Body of pancreas (tissue), 4 donors: ENCODE measurements around the gene SCRN2. TPM values are rescaled to one million over a fixed set of nuclear protein-coding genes. Genes with fewer than 3 reads are reported as not detected.

Experiments
- ATAC-seq: fragments of 150-250 bp; one replicate; pipeline ENCODE4 v1.9.1; 2016
- DNase-seq, 4 donors: peaks; one replicate each; pipeline ENCODE4 v3.0.0-alpha.2; 2019
- H3K27ac ChIP-seq, 4 donors: fragments of 200-600 bp; sonication (generic); 1 replicate in 3 of 4; 2 replicates in 1 of 4; pipeline versions ENCODE4 v1.5.1 to v1.6.1; 2016 to 2019; ENCODE audit warnings: mild to moderate bottlenecking in 1 of 4, mixed read lengths in 1 of 4, moderate library complexity in 1 of 4
- H3K27me3 ChIP-seq, 2 donors: fragments of 200-600 bp; sonication (generic); one replicate each; pipeline ENCODE4 v1.6.0; 2016; ENCODE audit warnings: mild to moderate bottlenecking in 1 of 2
- H3K36me3 ChIP-seq, 2 donors: fragments of 200-600 bp; sonication (generic); replicated peaks in 1 of 2; 2 replicates each; pipeline ENCODE4 v1.5.1; 2016; ENCODE audit warnings: low read depth in 2 of 2; ENCODE audit not compliant: insufficient read depth in 1 of 2
- H3K4me1 ChIP-seq: fragments of 200-600 bp; sonication (generic); one replicate; pipeline ENCODE4 v1.6.0; 2016
- H3K4me3 ChIP-seq, 2 donors: fragments of 200-600 bp; sonication (generic); 1 replicate in 1 of 2; 2 replicates in 1 of 2; pipeline ENCODE4 v1.5.1; 2016 to 2019
- H3K9me3 ChIP-seq, 3 donors: fragments of 200-600 bp; sonication (generic); 1 replicate in 2 of 3; 2 replicates in 1 of 3; pipeline ENCODE4 v1.5.1; 2016
- POLR2A ChIP-seq, 3 donors: fragments of 450-650 bp; IDR thresholded peaks; one replicate each; pipeline ENCODE4 v1.6.1; 2016; ENCODE audit warnings: antibody characterized with exemption in 3 of 3, mild to moderate bottlenecking in 2 of 3
- WGBS, 2 donors: methylation state at CpG; one replicate each; pipeline ENCODE4 v1.1.5; 2017; 5-methylcytosine and 5-hydroxymethylcytosine counted together
- intact Hi-C: fragments of 100-400 bp; cut with DNase I; formaldehyde crosslinking; loops from one replicate; pipeline ENCODE4 v1.15.1; 2023
- total RNA-seq, 2 donors: library from RNA; depleted of rRNA; stranded (reverse); fragments of >200 nt; gene quantifications; one replicate each; pipeline ENCODE4 v1.1.0, GENCODE V29; 2016
- TF ChIP-seq, protein P1 (sequence below), 7 experiments: fragments of 450-650 bp in 4 of 7; fragments of 200-600 bp in 3 of 7; sonication (generic) in 3 of 7; IDR thresholded peaks; one replicate each; pipeline ENCODE4 v1.5.1; 2016 to 2019; ENCODE audit warnings: antibody characterized with exemption in 7 of 7

SCRN2 gene
- total RNA-seq, 2 donors from 2014 or later = 37.2 to 45.7 TPM

DNA sequence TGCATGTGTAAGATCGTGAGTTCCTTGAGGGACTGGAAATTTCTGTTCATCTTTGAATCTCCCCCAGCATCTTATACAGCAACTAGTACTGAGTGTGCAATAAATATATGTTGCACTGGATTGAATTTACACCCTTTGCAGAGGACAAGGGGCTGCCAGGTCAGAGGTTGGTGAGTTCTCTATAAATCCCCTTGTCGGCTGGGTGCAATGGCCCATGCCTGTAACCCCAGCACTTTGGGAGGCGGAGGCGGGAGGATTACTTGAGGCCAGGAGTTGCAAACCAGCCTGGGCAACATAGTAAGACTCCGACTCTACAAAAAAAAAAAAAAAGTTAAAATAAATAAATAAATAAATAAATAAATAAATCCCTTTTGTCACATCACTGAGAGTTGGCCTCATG is 19.3 kb upstream of the SCRN2 start:
- no peak for ATAC-seq

DNA sequence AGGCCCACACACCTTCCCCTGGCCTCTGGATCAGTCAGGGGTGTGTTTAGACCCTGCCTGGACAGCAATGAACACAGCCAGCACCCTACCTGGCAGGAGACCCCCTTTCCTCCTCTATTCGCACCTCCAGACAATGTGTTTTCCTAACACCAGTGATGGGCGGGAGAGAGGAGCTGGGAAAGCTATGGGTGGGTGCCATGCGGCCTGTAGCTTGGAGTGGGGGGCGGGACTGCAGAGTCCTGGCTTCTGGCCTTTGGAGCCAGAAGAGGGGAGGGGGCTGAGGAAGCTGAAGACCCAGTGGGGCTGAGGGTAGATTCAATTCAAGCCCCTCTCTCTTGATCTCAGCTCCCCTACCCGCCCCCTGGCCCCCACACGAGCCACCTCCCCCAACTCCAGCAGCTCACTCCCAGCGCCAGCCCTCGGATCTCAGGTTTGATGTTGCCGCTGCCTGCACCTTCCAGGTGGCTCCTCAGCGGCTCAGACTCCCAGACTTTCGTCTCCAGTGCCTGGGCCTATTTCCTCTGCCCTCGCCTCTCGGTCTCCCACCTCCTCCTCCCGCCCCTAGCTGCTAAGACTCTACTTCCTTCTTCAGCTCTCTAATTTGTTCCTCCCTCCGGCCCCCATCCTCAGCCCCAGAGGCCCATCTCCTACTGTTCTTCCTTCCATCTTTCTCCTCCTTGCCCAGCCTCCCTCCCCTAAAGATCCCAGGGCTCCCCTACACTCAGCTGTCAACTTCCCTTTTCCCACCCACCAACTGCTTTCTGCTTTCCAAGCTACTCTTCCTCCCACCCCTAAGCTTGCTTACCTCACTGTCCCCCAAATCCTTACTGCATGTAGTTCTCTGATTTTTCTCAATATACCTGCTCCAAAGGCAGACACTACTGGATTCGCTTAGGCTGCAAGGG is 16.7 kb upstream of the SCRN2 start:
- DNase-seq = no peak
- TF ChIP-seq POLR2A (IDR thresholded peaks at IDR 0.05) = no peak
- TF ChIP-seq, protein P1, sequence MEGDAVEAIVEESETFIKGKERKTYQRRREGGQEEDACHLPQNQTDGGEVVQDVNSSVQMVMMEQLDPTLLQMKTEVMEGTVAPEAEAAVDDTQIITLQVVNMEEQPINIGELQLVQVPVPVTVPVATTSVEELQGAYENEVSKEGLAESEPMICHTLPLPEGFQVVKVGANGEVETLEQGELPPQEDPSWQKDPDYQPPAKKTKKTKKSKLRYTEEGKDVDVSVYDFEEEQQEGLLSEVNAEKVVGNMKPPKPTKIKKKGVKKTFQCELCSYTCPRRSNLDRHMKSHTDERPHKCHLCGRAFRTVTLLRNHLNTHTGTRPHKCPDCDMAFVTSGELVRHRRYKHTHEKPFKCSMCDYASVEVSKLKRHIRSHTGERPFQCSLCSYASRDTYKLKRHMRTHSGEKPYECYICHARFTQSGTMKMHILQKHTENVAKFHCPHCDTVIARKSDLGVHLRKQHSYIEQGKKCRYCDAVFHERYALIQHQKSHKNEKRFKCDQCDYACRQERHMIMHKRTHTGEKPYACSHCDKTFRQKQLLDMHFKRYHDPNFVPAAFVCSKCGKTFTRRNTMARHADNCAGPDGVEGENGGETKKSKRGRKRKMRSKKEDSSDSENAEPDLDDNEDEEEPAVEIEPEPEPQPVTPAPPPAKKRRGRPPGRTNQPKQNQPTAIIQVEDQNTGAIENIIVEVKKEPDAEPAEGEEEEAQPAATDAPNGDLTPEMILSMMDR (IDR thresholded peaks at IDR 0.05) = no peak
- Histone ChIP-seq H3K36me3 (no peaks in the 10 kb centered on the region), H3K4me3 (no peak overlapping the region), H3K27ac (no peak overlapping the region), H3K27me3 (peaks cover 0 to 2% of the 10 kb centered on the region in 2 donors), H3K4me1 (no peaks in the 10 kb centered on the region), H3K9me3 (no peaks in the 10 kb centered on the region)
- intact Hi-C loops = no loop called here
- ATAC-seq = no peak
- 78 to 88% methylated on average over 15 of the region's 16 CpGs for WGBS, 2 donors

More for the DNA sequence above, 19.3 kb upstream of the SCRN2 start:
- Histone ChIP-seq H3K36me3 (no peaks in the 10 kb centered on the region), H3K27ac (no peak overlapping the region), H3K9me3 (no peaks in the 10 kb centered on the region), H3K27me3 (no peaks in the 10 kb centered on the region), H3K4me1 (no peaks in the 10 kb centered on the region), H3K4me3 (no peak overlapping the region)
- TF ChIP-seq POLR2A (IDR thresholded peaks at IDR 0.05) = no peak
- TF ChIP-seq, protein P1 (IDR thresholded peaks at IDR 0.05) = no peak
- 72 to 82% methylated on average over 5 of the region's 5 CpGs for WGBS, 2 donors
- intact Hi-C loops = no loop called here
- DNase-seq = no peak

DNA sequence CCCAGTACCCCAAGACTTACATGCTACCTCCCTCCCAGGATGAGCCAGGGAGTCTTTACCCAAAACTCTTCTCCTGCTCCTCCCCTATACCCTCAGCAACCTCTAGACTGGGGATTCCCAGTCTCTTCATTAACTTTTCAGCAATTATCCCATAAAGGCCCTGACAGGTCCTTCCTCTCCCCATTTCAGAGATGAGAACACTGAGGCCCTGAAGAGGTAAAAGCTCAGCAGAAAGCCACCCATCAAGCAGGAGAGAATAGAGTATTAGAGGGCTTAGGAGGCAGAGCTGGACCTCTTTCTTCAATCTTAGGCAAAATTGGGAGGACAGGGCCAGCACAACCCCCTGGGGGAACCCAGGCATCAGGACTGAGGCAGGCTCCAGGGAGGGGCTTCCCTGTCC is 15.8 kb upstream of the SCRN2 start:
- intact Hi-C loops = no loop called here
- DNase-seq = no peak
- no peak for ATAC-seq
- Histone ChIP-seq H3K4me1 (peaks cover 5% of the 10 kb centered on the region), H3K27me3 (peaks cover 0 to 12% of the 10 kb centered on the region in 2 donors), H3K9me3 (no peaks in the 10 kb centered on the region), H3K36me3 (no peaks in the 10 kb centered on the region), H3K27ac (no peak overlapping the region), H3K4me3 (no peak overlapping the region)
- no peak for TF ChIP-seq POLR2A (IDR thresholded peaks at IDR 0.05)
- TF ChIP-seq, protein P1 (IDR thresholded peaks at IDR 0.05) = no peak

DNA sequence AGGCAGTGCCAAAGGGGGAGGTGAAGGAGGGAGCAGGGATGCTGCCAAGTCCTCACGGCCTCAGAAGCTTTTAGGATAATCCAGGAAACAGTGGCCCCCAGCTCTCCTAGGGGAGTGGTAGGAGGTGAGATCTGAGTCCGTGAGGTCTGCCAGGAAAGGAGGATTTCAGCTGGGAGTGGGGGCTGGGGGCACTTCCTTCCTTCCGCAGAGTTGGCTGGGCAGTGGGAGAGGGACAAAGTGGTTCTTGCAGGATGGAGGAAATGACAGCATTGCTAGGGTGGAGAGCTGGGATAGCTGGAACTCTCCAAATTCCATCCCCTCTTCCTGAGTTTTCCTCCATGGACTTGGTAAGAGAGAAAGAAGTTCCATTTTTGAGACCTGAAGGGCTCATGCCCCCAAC is 14.7 kb upstream of the SCRN2 start:
- Histone ChIP-seq H3K36me3 (no peaks in the 10 kb centered on the region), H3K4me1 (peaks cover 14% of the 10 kb centered on the region), H3K9me3 (no peaks in the 10 kb centered on the region), H3K27ac (no peak overlapping the region), H3K4me3 (no peak overlapping the region), H3K27me3 (peaks cover 0 to 13% of the 10 kb centered on the region in 2 donors)
- ATAC-seq (no peak), DNase-seq (no peak)
- WGBS, 2 donors = 38 to 52% methylated on average over 3 of the region's 3 CpGs
- no peak for TF ChIP-seq POLR2A (IDR thresholded peaks at IDR 0.05)
- TF ChIP-seq, protein P1 (IDR thresholded peaks at IDR 0.05) = no peak
- intact Hi-C loops = no loop called here

DNA sequence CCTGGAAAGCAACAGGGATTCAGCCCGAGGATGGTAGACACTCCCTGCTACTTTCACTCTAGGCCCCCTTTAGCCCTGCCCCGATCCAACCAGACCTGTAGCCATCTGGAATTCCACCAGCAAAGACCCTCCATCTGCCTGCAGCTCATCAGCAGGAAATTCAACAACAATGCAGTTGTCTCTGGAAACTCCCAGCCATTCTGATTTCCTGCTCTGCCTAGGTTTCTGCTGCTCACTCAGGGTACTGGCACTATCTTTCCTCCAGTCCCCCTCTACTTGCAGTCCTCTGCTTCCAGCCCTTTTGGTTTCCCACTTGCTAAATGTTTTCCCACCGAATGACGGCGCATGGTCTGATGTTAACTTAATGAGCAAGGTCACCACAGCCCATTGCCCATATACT is 12.5 kb upstream of the SCRN2 start:
- no peak overlapping the region for H3K4me3 ChIP-seq
- 15 to 33% methylated on average over 5 of the region's 5 CpGs for WGBS, 2 donors
- no peaks in the 10 kb centered on the region for H3K36me3 ChIP-seq
- intact Hi-C loops = no loop called here
- H3K27ac ChIP-seq = no peak overlapping the region
- H3K4me1 ChIP-seq = peaks cover 20% of the 10 kb centered on the region
- H3K9me3 ChIP-seq = no peaks in the 10 kb centered on the region
- no peak for ATAC-seq
- peaks cover 0 to 13% of the 10 kb centered on the region in 2 donors for H3K27me3 ChIP-seq
- no peak for TF ChIP-seq POLR2A (IDR thresholded peaks at IDR 0.05)
- TF ChIP-seq, protein P1 (IDR thresholded peaks at IDR 0.05) = no peak
- no peak for DNase-seq
